ENCODE measurements around the gene WDR31. TPM values are rescaled to one million over a fixed set of nuclear protein-coding genes. Genes with fewer than 3 reads are reported as not detected.

The WDR31 gene
- total RNA-seq, 1 donor from 2014 or later: 0.35 TPM

DNA sequence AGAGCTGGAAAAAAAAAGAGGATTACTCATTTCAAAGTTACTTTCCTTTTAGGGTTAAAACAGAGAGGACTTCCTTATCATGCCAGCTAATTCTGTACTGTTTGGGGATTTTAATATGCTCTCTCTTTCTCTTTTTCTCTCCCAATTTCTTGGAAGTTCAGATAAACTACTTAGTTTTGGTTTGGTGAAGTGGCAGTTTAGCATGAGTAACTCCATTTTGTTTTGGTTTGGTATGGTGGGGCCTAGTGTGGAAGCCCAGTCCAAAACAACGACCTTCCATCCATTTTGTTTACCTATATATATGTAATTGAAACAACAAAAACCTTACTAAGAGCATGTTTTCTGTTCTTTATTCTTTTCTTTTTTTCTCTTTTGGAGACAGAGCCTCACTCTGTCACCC is 5.6 kb upstream of the WDR31 start:
- no peak for TF ChIP-seq CTCF (conservative IDR thresholded peaks at IDR 0.05; ENCODE audit: low read depth, low read length)
- DNase-seq (ENCODE audit: low read depth): no peak
- no peak overlapping the region for H3K4me3 ChIP-seq (ENCODE audit: low read depth, low read length)

- H3K4me3 ChIP-seq (ENCODE audit: low read depth, low read length): no peak overlapping the region
- no peak for TF ChIP-seq CTCF (conservative IDR thresholded peaks at IDR 0.05; ENCODE audit: low read depth, low read length)
Measured at GRCh38 chr9:113345190-113345589, 5.1 kb upstream of the WDR31 start.

DNA sequence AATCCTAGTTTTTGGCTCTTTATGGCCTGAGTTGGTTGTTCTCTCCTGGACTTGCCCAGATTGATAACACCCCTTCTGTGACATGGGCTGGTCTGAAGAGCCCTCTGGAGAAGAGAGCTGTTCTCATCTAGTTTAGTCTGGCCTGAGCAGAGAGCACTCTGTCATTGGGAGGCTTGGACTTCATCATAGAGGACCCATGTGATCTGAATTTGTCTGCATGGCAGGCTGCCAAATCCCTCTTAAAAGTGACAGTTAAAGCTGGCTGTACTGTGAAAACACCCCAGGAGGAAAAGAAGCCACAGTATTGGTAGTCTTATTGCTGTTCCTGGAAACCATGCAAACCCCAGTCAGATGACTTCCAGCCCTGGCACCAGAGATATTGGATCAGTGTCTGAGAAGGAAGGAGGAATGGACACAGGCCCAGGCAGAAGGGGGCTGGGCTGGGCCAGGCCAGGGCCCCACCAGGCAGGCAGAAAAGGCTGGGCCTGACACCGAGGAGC is 3.7 kb upstream of the WDR31 start:
- TF ChIP-seq CTCF (conservative IDR thresholded peaks at IDR 0.05; ENCODE audit: low read depth, low read length): no peak
- no peak overlapping the region for H3K4me3 ChIP-seq (ENCODE audit: low read depth, low read length)
- no peak for DNase-seq (ENCODE audit: low read depth)

More at GRCh38 chr9:113345190-113345589, 5.1 kb upstream of the WDR31 start:
- DNase-seq (ENCODE audit: low read depth): no peak

DNA sequence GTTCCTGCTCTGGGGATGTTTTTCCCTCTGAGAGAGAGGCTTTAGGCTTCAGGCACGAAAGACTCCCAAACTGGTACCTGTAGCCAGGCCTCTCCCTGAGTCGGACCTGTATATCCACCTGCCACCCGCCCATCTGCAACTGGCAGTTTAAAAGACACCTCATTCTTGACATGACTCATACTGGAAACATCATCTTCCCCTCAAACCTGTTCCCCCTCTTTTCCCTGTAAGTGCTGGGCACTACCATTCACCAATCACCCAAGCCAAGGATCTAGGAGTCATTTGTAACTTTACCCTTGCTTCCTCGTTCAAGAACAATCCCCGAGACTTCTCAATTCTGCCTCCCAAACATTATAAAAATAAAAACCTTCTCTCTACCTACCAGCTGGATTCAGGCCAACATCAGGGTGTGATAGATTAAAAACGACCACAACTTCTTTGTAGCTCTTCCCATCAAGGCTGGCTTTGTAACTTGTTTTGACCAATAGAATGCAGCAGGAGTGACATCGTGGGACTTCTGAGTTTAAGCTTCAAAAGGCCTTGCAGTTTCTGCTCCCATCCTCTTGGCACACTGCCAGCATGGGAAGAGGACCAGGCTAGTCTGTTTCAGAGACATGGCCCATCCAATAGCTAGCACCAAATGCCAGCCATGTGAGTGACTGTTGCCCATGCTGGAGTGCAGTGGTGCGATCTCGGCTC is 1.8 kb upstream of the WDR31 start:
- H3K4me3 ChIP-seq (ENCODE audit: low read depth, low read length): no peak overlapping the region
- no peak for TF ChIP-seq CTCF (conservative IDR thresholded peaks at IDR 0.05; ENCODE audit: low read depth, low read length)
- no peak for DNase-seq (ENCODE audit: low read depth)

GRCh38 chr9:113337714-113338113 is 2.4 kb downstream of the WDR31 start:
- no peak for TF ChIP-seq CTCF (conservative IDR thresholded peaks at IDR 0.05; ENCODE audit: low read depth, low read length)
- no peak for DNase-seq (ENCODE audit: low read depth)
- no peak overlapping the region for H3K4me3 ChIP-seq (ENCODE audit: low read depth, low read length)

GRCh38 chr9:113331780-113332179 is 8.3 kb downstream of the WDR31 start:
- TF ChIP-seq CTCF (conservative IDR thresholded peaks at IDR 0.05; ENCODE audit: low read depth, low read length): no peak
- no peak overlapping the region for H3K4me3 ChIP-seq (ENCODE audit: low read depth, low read length)
- no peak for DNase-seq (ENCODE audit: low read depth)
